HG02973 (cell line): ENCODE measurements around the gene DUSP22.

ENCODE experiments used
- ATAC-seq: cut with Tn5 transposase; IDR thresholded peaks from one replicate; pipeline ENCODE4 v1.9.1; 2021; ENCODE audit warnings: moderate library complexity; ENCODE audit not compliant: unreplicated experiment

DUSP22 gene

GRCh38 chr6:349491-349921 lies 57.2 kb downstream of the DUSP22 start:
- no peak for ATAC-seq

DNA sequence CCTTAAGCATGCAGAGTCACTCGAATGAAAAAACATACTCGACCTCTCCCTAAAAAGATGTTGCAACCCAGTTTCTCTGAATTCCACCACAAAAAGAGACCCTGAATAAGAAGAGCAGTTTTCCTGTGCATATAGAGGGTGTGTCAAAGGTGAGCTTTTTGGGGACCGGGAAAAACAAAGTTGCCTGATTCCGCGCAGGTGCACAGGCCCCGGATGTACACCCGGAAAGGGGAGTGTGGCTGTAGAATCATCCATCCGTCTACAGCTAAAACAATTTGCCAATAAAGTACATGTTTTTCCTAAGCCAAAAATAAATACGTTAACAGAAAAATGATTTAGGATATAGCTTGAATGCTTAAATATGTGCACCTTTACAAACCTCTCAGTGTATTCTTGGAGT lies 58.1 kb downstream of the DUSP22 start:
- no peak for ATAC-seq

DNA sequence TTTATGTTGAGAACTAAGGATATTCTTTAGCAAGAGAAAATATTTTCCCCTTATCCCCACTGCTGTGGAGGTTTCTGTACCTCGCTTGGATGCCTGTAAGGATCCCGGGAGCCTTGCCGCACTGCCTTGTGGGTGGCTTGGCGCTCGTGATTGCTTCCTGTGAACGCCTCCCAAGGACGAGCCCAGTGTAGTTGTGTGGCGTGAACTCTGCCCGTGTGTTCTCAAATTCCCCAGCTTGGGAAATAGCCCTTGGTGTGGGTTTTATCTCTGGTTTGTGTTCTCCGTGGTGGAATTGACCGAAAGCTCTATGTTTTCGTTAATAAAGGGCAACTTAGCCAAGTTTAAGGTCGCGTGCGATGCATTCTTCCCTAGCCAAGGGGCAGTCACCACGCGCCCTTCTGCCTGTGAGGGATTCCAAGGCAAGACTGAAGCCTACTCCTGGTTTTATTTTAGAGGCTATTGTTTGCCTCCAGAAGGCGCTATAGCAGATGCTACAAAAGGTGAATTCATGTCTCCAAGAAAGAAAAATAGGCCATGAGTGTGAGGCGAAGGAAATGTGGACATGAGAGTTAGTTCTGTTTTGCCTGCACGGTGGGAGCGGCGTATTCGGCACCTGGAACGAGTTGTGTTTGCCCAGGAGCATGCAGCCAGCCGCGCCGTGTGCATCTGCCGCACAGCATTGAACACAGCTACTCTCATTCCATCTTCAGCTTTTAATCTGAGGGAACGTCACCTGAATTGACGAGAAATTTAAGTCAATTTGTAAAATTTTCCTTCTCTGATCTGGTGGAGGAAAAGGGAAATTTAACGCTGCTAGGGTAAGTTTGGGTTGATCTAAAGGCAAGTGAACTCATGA lies 59.0 kb downstream of the DUSP22 start:
- ATAC-seq: no peak

GRCh38 chr6:351867-352289 lies 59.6 kb downstream of the DUSP22 start:
- ATAC-seq: no peak

GRCh38 chr6:352474-352873 lies 60.2 kb downstream of the DUSP22 start:
- ATAC-seq: no peak

GRCh38 chr6:352896-353470 lies 60.7 kb downstream of the DUSP22 start:
- ATAC-seq: no peak

DNA sequence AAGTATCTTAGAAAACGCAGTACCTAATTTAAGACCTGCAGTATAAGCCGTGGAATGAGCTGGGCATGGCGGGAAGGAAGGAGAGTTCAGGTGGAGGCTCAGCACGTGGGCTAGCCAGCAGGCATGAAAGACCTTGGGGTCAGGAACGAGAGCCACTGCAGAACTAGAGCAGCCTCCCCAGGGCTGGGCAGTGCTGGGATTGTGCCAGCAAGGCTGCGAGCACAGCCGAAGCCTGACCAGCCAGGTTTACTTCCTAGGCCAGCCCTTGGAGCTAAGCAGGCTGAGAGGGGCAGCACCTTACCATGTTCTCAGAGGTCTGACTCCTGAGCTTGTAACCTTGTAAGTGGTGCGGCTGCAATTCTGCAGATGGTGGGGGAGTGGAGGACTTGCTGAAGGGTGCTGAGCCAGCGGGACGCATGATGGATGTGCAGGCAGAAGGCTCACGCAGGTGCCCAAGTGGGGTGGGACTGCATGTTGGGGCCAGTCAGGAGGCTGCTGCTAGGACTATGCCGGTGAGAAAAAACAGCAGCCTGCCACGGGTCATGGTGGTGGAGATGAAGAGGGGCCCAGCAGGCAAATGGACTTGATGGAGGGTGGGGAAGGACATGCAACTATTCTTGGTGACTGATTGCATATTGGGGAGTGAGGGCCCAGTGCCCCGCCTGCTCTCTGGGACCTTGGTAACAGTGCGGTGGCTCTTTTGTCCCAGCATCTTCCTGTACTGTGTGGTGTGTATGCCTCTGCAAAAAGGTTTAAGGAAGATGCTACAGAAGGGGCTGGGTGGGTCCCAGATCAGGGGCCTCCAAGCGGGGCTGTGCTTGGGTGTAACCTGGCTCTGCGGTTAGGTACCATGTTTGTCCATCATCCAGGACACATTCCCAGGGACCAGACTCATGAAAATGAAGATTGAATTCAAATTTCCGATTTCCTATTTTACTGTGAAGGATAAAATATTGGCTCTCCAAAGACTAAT lies 61.6 kb downstream of the DUSP22 start:
- ATAC-seq: no peak

GRCh38 chr6:354631-355280 lies 62.5 kb downstream of the DUSP22 start:
- no peak for ATAC-seq

- ATAC-seq: no peak
Measured at GRCh38 chr6:355373-356208, 63.3 kb downstream of the DUSP22 start.

- ATAC-seq: no peak
Measured at GRCh38 chr6:356828-357251, 64.6 kb downstream of the DUSP22 start.

GRCh38 chr6:357261-357790 lies 65.0 kb downstream of the DUSP22 start:
- no peak for ATAC-seq

- ATAC-seq: no peak
Measured at GRCh38 chr6:357791-358341, 65.6 kb downstream of the DUSP22 start.

- no peak for ATAC-seq
Measured at GRCh38 chr6:358432-358831, 66.1 kb downstream of the DUSP22 start.

DNA sequence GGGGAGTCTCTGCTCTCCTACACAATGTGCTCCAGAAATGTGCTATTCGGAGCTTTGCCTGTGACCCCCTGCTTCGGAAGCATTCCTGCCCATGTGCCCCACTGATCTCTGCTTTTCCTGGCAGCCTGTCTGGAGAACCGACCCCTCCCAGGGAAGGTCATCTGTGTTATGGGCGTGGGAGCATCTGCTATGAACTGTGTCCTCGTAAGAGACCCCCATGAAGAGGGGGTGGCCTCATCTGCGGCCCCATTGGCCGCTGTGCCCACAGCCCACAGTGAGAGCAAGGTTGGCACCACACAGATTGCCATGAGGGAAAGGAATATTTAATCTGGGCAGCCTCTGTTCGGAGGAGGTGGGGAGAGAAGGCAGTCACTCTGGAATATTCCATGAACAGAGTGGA lies 66.6 kb downstream of the DUSP22 start:
- ATAC-seq: no peak

DNA sequence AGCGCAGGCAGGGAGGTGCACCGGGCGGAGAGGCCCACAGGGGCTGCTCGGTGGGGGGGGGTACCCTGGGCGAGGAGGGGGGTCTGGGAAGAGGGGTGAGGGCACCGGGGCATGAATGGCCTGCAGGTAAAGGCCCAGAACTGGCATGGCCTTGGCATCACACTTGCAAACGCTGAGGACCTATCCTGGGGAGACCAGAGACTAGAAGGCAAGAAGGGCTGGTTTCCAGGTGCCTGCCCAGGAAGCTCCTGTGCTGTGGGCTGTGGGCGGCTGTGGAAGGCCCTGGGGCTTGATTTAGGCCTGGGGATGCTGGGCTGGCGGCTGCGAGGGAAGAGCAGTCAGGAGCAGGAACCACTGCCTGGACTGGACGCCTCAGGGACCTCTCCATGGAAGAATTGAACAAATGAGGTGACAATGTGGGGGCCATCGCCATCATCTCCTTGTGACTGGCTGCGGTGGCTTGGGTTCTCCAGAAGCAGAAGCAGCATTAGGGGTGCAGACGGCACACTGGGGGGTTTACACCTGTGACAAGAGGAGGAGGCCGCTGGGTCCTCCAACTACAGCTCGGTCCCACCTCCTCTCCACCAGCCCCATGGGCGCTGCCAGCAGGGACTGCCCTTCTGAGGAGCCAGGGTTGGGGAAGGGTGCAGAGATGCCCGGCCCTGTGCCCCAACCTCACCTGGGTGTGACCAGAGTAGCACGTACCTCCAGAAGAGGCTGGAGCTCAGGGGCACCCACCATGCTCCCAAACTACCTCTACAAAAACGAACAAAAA lies 67.2 kb downstream of the DUSP22 start:
- ATAC-seq: no peak

GRCh38 chr6:360349-360748 lies 68.1 kb downstream of the DUSP22 start:
- ATAC-seq: no peak

DNA sequence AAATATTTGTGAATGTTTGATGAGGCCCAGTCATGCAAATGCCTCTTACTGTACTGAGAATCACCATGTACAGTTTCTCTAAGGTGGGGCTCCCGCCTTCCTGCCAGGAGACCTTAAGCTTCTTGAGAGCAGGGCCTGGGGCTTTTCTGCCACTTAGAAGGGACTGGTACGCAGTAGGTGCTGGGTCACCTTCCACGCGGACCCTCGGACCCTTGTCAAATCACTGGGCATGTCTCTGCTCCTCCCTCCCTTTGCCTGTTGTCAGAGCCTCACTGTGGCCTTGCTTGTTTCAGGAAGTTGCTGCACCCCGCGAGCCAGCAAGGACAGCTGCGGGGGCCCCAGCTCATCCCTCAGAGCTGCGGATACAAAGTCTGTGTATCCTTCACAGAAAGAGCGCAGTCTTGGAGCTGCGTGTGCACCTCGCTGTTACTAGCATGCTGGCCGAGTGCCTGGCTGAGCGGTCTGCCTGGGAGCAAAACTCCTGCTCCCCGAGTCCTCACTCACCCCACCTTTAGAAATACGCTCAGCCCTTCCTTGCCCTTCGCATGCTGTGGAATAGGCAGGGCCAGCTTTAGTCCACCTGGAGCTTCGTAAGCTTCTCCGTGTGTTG lies 68.6 kb downstream of the DUSP22 start:
- ATAC-seq: no peak
